ENCODE results near the gene RAD54L.

Gene RAD54L

GRCh38 chr1:46284597-46285564 lies 37.3 kb downstream of the RAD54L start:
- DNase-seq (ENCODE audit: insufficient read length, low spot score) (no peak), FAIRE-seq (no peak)
- peak; percentile 53; the same call in 1 of the 2 replicates for TF ChIP-seq POLR2AphosphoS5 (IDR thresholded peaks at IDR 0.05; ENCODE audit: low read depth, low read length)
- TF ChIP-seq TAF1 (IDR thresholded peaks at IDR 0.05; ENCODE audit: low read depth, low read length): no peak
- no peak for TF ChIP-seq POLR2A (IDR thresholded peaks at IDR 0.05; ENCODE audit: low read depth, low read length)

GRCh38 chr1:46285730-46286477 lies 38.3 kb downstream of the RAD54L start:
- FAIRE-seq (no peak), DNase-seq (ENCODE audit: insufficient read length, low spot score) (no peak)
- TF ChIP-seq POLR2A (IDR thresholded peaks at IDR 0.05; ENCODE audit: low read depth, low read length) (no peak), POU2F2 (IDR thresholded peaks at IDR 0.05; ENCODE audit: low read depth, low read length) (no peak), PAX5 (IDR thresholded peaks at IDR 0.05; ENCODE audit: insufficient read depth, low read length, severe bottlenecking) (no peak), SPI1 (IDR thresholded peaks at IDR 0.05; ENCODE audit: low read depth, low read length) (no peak), TAF1 (IDR thresholded peaks at IDR 0.05; ENCODE audit: low read depth, low read length) (no peak), POLR2AphosphoS5 (IDR thresholded peaks at IDR 0.05; ENCODE audit: low read depth, low read length) (no peak)

GRCh38 chr1:46288485-46289133 lies 41.0 kb downstream of the RAD54L start:
- FAIRE-seq: no peak
- no peak for DNase-seq (ENCODE audit: insufficient read length, low spot score)
- TF ChIP-seq TAF1 (IDR thresholded peaks at IDR 0.05; ENCODE audit: low read depth, low read length): no peak
- no peak; the same call in 1 of the 2 replicates for TF ChIP-seq POLR2AphosphoS5 (IDR thresholded peaks at IDR 0.05; ENCODE audit: low read depth, low read length)
- TF ChIP-seq SPI1 (IDR thresholded peaks at IDR 0.05; ENCODE audit: low read depth, low read length): no peak
- TF ChIP-seq POU2F2 (IDR thresholded peaks at IDR 0.05; ENCODE audit: low read depth, low read length): no peak
- no peak; the same call in 1 of the 2 replicates for TF ChIP-seq POLR2A (IDR thresholded peaks at IDR 0.05; ENCODE audit: low read depth, low read length)
- TF ChIP-seq PAX5 (IDR thresholded peaks at IDR 0.05; ENCODE audit: insufficient read depth, low read length, severe bottlenecking): no peak

GRCh38 chr1:46289134-46289494 lies 41.6 kb downstream of the RAD54L start:
- no peak for FAIRE-seq
- no peak for TF ChIP-seq TAF1 (IDR thresholded peaks at IDR 0.05; ENCODE audit: low read depth, low read length)
- TF ChIP-seq POLR2AphosphoS5 (IDR thresholded peaks at IDR 0.05; ENCODE audit: low read depth, low read length): no peak
- TF ChIP-seq POLR2A (IDR thresholded peaks at IDR 0.05; ENCODE audit: low read depth, low read length): 0 out of 2 replicates have a peak, but pooled peaks have one; percentile 33
- TF ChIP-seq PAX5 (IDR thresholded peaks at IDR 0.05; ENCODE audit: insufficient read depth, low read length, severe bottlenecking): no peak
- no peak for TF ChIP-seq POU2F2 (IDR thresholded peaks at IDR 0.05; ENCODE audit: low read depth, low read length)
- TF ChIP-seq SPI1 (IDR thresholded peaks at IDR 0.05; ENCODE audit: low read depth, low read length): no peak
- no peak for DNase-seq (ENCODE audit: insufficient read length, low spot score)

- no peak for FAIRE-seq
- DNase-seq (ENCODE audit: insufficient read length, low spot score): no peak
- no peak for TF ChIP-seq POU2F2 (IDR thresholded peaks at IDR 0.05; ENCODE audit: low read depth, low read length)
- no peak for TF ChIP-seq PAX5 (IDR thresholded peaks at IDR 0.05; ENCODE audit: insufficient read depth, low read length, severe bottlenecking)
- TF ChIP-seq POLR2AphosphoS5 (IDR thresholded peaks at IDR 0.05; ENCODE audit: low read depth, low read length): no peak
- TF ChIP-seq SPI1 (IDR thresholded peaks at IDR 0.05; ENCODE audit: low read depth, low read length): no peak
- TF ChIP-seq TAF1 (IDR thresholded peaks at IDR 0.05; ENCODE audit: low read depth, low read length): no peak
- no peak for TF ChIP-seq POLR2A (IDR thresholded peaks at IDR 0.05; ENCODE audit: low read depth, low read length)
Observed at GRCh38 chr1:46289976-46290375, 42.4 kb downstream of the RAD54L start.

GRCh38 chr1:46295306-46295705 lies 47.7 kb downstream of the RAD54L start:
- TF ChIP-seq POLR2A (IDR thresholded peaks at IDR 0.05; ENCODE audit: low read depth, low read length) (no peak), PAX5 (IDR thresholded peaks at IDR 0.05; ENCODE audit: insufficient read depth, low read length, severe bottlenecking) (no peak), POU2F2 (IDR thresholded peaks at IDR 0.05; ENCODE audit: low read depth, low read length) (no peak), POLR2AphosphoS5 (IDR thresholded peaks at IDR 0.05; ENCODE audit: low read depth, low read length) (no peak), SPI1 (IDR thresholded peaks at IDR 0.05; ENCODE audit: low read depth, low read length) (no peak), TAF1 (IDR thresholded peaks at IDR 0.05; ENCODE audit: low read depth, low read length) (no peak)
- FAIRE-seq: no peak

GRCh38 chr1:46298387-46298786 lies 50.8 kb downstream of the RAD54L start:
- FAIRE-seq (no peak), DNase-seq (ENCODE audit: insufficient read length, low spot score) (no peak)
- no peak for TF ChIP-seq SPI1 (IDR thresholded peaks at IDR 0.05; ENCODE audit: low read depth, low read length)
- TF ChIP-seq PAX5 (IDR thresholded peaks at IDR 0.05; ENCODE audit: insufficient read depth, low read length, severe bottlenecking): no peak
- TF ChIP-seq POLR2AphosphoS5 (IDR thresholded peaks at IDR 0.05; ENCODE audit: low read depth, low read length): no peak

More at GRCh38 chr1:46295306-46295705, 47.7 kb downstream of the RAD54L start:
- DNase-seq (ENCODE audit: insufficient read length, low spot score): no peak

GRCh38 chr1:46300673-46301405 lies 53.3 kb downstream of the RAD54L start:
- DNase-seq (ENCODE audit: insufficient read length, low spot score) (no peak), FAIRE-seq (no peak)
- no peak for TF ChIP-seq POLR2AphosphoS5 (IDR thresholded peaks at IDR 0.05; ENCODE audit: low read depth, low read length)
- TF ChIP-seq SPI1 (IDR thresholded peaks at IDR 0.05; ENCODE audit: low read depth, low read length): no peak
- TF ChIP-seq PAX5 (IDR thresholded peaks at IDR 0.05; ENCODE audit: insufficient read depth, low read length, severe bottlenecking): no peak
- no peak for TF ChIP-seq TAF1 (IDR thresholded peaks at IDR 0.05; ENCODE audit: low read depth, low read length)
- no peak for TF ChIP-seq POU2F2 (IDR thresholded peaks at IDR 0.05; ENCODE audit: low read depth, low read length)
- no peak for TF ChIP-seq POLR2A (IDR thresholded peaks at IDR 0.05; ENCODE audit: low read depth, low read length)

Measured in GM12891 (cell line).